Retina (tissue), 1 donor: ENCODE data around the gene ISL2.

ENCODE experiments used
- DNase-seq: peaks from one replicate; pipeline ENCODE4 v3.0.0-alpha.2; 2016

ISL2 gene

GRCh38 chr15:76343313-76343996 lies 6.9 kb downstream of the ISL2 start:
- DNase-seq: peak; percentile 62

GRCh38 chr15:76344893-76345582 lies 8.5 kb downstream of the ISL2 start:
- no peak for DNase-seq

- DNase-seq: no peak
These were observed 9.0 kb downstream of the ISL2 start for GRCh38 chr15:76345583-76345879.

- peak; percentile 71 for DNase-seq
These were observed 9.5 kb downstream of the ISL2 start for GRCh38 chr15:76345880-76346668.

GRCh38 chr15:76346669-76347481 lies 10.3 kb downstream of the ISL2 start:
- peak; percentile 80 for DNase-seq

GRCh38 chr15:76347482-76348055 lies 11.0 kb downstream of the ISL2 start:
- DNase-seq: no peak

GRCh38 chr15:76349301-76350070 lies 12.9 kb downstream of the ISL2 start:
- no peak for DNase-seq

GRCh38 chr15:76353023-76353577 lies 16.5 kb downstream of the ISL2 start:
- DNase-seq: no peak

- DNase-seq: no peak
These were observed 17.3 kb downstream of the ISL2 start for GRCh38 chr15:76353903-76354302.

GRCh38 chr15:76354823-76355440 lies 18.4 kb downstream of the ISL2 start:
- DNase-seq: no peak

GRCh38 chr15:76358453-76358852 lies 21.9 kb downstream of the ISL2 start:
- no peak for DNase-seq

GRCh38 chr15:76359152-76359551 lies 22.6 kb downstream of the ISL2 start:
- no peak for DNase-seq

- DNase-seq: no peak
These were observed 23.8 kb downstream of the ISL2 start for GRCh38 chr15:76360416-76360815.

- no peak for DNase-seq
These were observed 26.7 kb downstream of the ISL2 start for GRCh38 chr15:76363251-76363650.

- no peak for DNase-seq
These were observed 30.1 kb downstream of the ISL2 start for GRCh38 chr15:76366714-76367113.

GRCh38 chr15:76368122-76368621 lies 31.6 kb downstream of the ISL2 start:
- DNase-seq: no peak

- DNase-seq: peak; percentile 15
These were observed 39.5 kb downstream of the ISL2 start for GRCh38 chr15:76376029-76376428.

GRCh38 chr15:76376816-76377215 lies 40.2 kb downstream of the ISL2 start:
- DNase-seq: peak; percentile 22

- no peak for DNase-seq
These were observed 40.6 kb downstream of the ISL2 start for GRCh38 chr15:76377217-76377616.

GRCh38 chr15:76377751-76378150 lies 41.2 kb downstream of the ISL2 start:
- no peak for DNase-seq

GRCh38 chr15:76378691-76379090 lies 42.1 kb downstream of the ISL2 start:
- DNase-seq: no peak
